ENCODE data around the gene TMEM106C.

DNA sequence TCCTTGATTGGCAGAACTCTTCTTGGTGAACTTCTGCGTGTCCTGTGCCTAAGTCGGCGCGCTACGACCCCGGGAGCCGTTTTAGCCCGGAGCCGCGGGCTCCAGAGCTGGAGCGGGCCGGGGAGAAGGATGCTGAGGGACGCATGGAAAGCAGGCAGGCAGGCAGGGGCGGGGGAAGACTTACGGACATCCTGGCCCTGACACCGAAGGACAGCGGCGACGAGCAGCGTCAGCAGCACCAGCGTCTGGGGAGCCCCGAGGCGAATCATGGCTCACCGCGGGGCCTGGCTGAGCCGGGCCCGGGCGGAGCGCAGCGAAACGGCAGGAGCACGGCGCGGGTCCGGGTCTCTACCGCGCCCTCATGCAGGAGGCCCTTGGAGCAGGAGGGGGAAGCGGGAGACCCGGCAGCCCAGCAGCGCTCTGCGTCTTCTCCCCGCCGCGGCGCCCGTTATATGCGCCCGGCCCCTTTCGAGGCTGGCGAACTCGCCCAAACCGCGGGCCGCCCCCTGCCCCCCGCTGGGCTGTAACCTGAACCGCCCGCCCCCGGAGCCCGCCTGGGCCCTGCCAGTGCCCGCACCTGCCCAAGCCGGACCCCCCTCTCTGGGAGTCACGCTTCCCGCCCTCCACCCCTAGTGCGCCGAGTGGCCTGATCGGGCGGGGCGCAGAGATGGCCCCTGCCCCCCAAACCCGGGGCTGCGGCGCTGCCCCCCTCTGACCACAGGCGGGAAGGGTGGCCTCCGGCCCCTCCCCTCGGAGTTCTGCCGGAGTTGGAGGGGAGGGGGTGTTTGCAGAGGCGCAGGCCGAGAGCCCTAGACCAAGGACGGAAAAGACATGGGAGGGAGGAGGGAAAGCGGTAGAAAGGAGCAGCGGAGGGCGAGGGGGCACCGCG, 40.9 kb downstream of the TMEM106C start, which contains the start of gene COL2A1:
- TF ChIP-seq POLR2AphosphoS5 (IDR thresholded peaks at IDR 0.05; ENCODE audit: low read depth, low read length) (no peak), SIN3A (IDR thresholded peaks at IDR 0.05; ENCODE audit: borderline replicate concordance, insufficient read depth, low read length) (no peak), TAF1 (IDR thresholded peaks at IDR 0.05; ENCODE audit: borderline replicate concordance, insufficient read depth, low read length) (no peak)

Data from PFSK-1 (cell line).